Measurements from ENCODE around the gene ITGAE. TPM values are rescaled to one million over a fixed set of nuclear protein-coding genes. Genes with fewer than 3 reads are reported as not detected.

ITGAE gene
- total RNA-seq, 4 donors from 2014 or later = 5.7 to 40.5 (median 26.9) TPM

- DNase-seq = no peak
- H3K4me1 ChIP-seq = peaks cover 0 to 24% (median 18%) of the 10 kb centered on the region in 3 donors
- peak overlapping the region in 1 of 4 donors; percentile 17 for H3K27ac ChIP-seq
- TF ChIP-seq POLR2A (IDR thresholded peaks at IDR 0.05) (no peak), CTCF (IDR thresholded peaks at IDR 0.05) (no peak)
- no peaks in the 10 kb centered on the region for H3K36me3 ChIP-seq
- no peaks in the 10 kb centered on the region for H3K27me3 ChIP-seq
- H3K9me3 ChIP-seq = no peaks in the 10 kb centered on the region
- intact Hi-C loops (cut with DNase I) = no loop called here
- 74 to 90% methylated on average over 5 to 7 of the region's 12 CpGs for WGBS, 2 donors
- peak overlapping the region in 1 of 4 donors; percentile 4 for H3K4me3 ChIP-seq
These were observed 1.6 kb downstream of the ITGAE start for GRCh38 chr17:3799181-3799945.

DNA sequence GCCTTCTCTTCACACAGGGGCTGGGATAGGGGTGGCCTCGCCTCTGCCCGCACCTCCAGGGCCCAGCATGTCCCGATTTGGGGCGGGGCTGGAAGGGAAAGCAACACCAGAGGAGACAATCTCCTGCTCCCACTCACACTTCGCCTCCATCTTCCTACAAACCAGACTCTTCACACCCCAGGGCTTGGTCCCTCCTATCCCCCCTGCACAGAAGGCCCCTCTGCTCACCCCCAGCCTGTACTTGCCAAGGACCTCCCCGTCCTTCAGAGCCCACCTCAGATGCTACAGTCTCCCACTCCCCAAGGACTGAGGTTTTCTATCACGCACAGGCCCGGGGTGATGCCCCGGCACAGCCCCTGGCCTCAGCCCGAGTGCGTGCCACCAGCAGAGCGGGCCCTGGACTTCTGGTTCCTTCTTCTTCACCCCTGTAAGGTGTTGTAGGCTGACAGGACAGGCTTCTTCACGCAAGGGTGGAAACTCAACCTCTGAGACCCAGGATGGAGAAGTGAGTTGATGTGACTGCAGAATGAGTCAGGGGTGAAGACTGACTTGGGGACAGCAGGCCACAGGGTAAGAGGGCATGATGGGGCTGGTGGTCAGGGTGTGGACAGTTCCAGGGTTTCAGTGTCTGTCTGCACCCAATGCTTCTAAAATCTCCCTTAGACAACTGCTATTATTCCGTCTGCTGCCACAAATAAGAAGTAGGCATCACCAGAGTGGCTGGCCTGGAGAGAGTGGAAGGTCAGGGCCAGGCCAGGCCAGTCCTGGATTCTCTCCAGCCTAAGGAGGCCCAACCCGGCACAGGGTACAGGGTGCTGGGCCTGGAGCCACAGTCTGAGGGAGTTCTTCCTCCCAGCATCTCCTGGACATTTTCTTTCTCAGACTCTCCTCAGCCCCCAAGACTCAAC is 2.5 kb downstream of the ITGAE start:
- 72 to 83% methylated on average over 4 to 11 of the region's 15 CpGs for WGBS, 2 donors
- peaks cover 0 to 16% (median 12%) of the 10 kb centered on the region in 3 donors for H3K4me1 ChIP-seq
- no peaks in the 10 kb centered on the region for H3K36me3 ChIP-seq
- no peaks in the 10 kb centered on the region for H3K27me3 ChIP-seq
- peak overlapping the region in 1 of 4 donors; percentile 4 for H3K4me3 ChIP-seq
- no peaks in the 10 kb centered on the region for H3K9me3 ChIP-seq
- H3K27ac ChIP-seq = peak overlapping the region in 1 of 4 donors; percentile 17
- TF ChIP-seq POLR2A (IDR thresholded peaks at IDR 0.05) = no peak
- intact Hi-C loops (cut with DNase I) = no loop called here
- no peak for DNase-seq

GRCh38 chr17:3796822-3797170 is 4.2 kb downstream of the ITGAE start:
- Histone ChIP-seq H3K4me3 (no peak overlapping the region), H3K9me3 (no peaks in the 10 kb centered on the region), H3K27ac (no peak overlapping the region), H3K27me3 (no peaks in the 10 kb centered on the region), H3K36me3 (no peaks in the 10 kb centered on the region), H3K4me1 (peaks cover 0 to 20% (median 10%) of the 10 kb centered on the region in 3 donors)
- 51 to 77% methylated on average over 5 to 9 of the region's 9 CpGs for WGBS, 2 donors
- intact Hi-C loops (cut with DNase I) = no loop called here
- no peak for TF ChIP-seq POLR2A (IDR thresholded peaks at IDR 0.05)
- no peak for TF ChIP-seq CTCF (IDR thresholded peaks at IDR 0.05)
- no peak for DNase-seq

- Histone ChIP-seq H3K27ac (no peak overlapping the region), H3K4me1 (peaks cover 0 to 23% (median 10%) of the 10 kb centered on the region in 3 donors), H3K36me3 (no peaks in the 10 kb centered on the region), H3K9me3 (no peaks in the 10 kb centered on the region), H3K4me3 (no peak overlapping the region), H3K27me3 (no peaks in the 10 kb centered on the region)
- 68 to 71% methylated on average over 5 to 11 of the region's 17 CpGs for WGBS, 2 donors
- intact Hi-C loops (cut with DNase I) = no loop called here
- TF ChIP-seq CTCF (IDR thresholded peaks at IDR 0.05) (no peak), POLR2A (IDR thresholded peaks at IDR 0.05) (no peak)
- no peak for DNase-seq
These were observed 4.7 kb downstream of the ITGAE start for GRCh38 chr17:3796110-3796821.

DNA sequence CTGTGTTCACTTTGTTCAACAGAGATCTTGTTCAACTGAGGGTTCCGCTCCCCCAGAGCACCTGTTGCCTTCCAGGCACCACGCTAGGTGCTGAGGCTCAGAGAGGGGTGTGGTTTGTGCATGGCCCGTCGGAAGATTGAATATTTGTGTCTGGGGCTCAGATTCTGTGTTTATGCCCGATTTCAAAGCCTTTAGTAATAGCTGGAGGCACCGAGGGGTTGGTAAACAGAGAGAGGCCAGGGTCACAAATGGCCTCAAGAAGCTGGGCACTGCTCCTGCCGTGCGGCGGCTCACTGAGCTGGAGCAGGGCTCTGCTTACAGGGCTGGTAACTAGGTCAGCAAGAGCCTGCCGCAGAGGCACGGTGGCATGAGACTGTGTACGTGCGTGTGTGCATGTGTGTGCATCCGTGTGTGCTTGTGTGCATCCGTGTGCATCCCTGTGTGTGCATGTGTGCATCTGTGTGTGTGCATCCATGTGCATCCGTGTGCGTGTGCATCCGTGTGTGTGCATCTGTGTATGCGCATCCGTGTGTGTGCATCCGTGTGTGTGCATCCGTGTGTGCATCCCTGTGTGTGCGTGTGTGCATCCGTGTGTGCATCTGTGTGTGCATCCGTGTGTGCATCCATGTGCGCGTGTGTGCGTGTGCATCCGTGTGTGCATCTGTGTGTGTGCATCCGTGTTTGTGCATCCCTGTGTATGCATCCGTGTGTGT is 5.4 kb downstream of the ITGAE start:
- Histone ChIP-seq H3K4me1 (peaks cover 0 to 24% (median 12%) of the 10 kb centered on the region in 3 donors), H3K27me3 (no peaks in the 10 kb centered on the region), H3K36me3 (no peaks in the 10 kb centered on the region), H3K27ac (peak overlapping the region in 1 of 4 donors; percentile 25), H3K9me3 (no peaks in the 10 kb centered on the region), H3K4me3 (no peak overlapping the region)
- WGBS, 2 donors = 75 to 82% methylated on average over 19 to 26 of the region's 31 CpGs
- DNase-seq = no peak
- intact Hi-C loops (cut with DNase I) = no loop called here
- TF ChIP-seq CTCF (IDR thresholded peaks at IDR 0.05) (no peak), POLR2A (IDR thresholded peaks at IDR 0.05) (no peak)
